CD14-positive monocyte (primary cell): ENCODE results near the gene PFDN1. TPM values are rescaled to one million over a fixed set of nuclear protein-coding genes. Genes with fewer than 3 reads are reported as not detected.

Experiments
- DNase-seq, 3 donors: peaks; one replicate each; pipeline ENCODE4 v3.0.0-alpha.2; 2011 to 2022
- H2AFZ ChIP-seq: 2 replicates; pipeline ENCODE4 v1.6.0; 2012; ENCODE audit warnings: mild to moderate bottlenecking, low read depth, low read length, inconsistent platforms; ENCODE audit not compliant: insufficient read depth, poor library complexity, severe bottlenecking
- H3K27ac ChIP-seq, 2 donors: 1 replicate in 1 of 2; 2 replicates in 1 of 2; pipeline ENCODE4 v1.5.1; 2012 to 2013; ENCODE audit warnings: low read length in 2 of 2, control low read depth in 1 of 2, inconsistent platforms in 1 of 2, low read depth in 1 of 2, mild to moderate bottlenecking in 1 of 2
- H3K27me3 ChIP-seq, 2 donors: one replicate each; pipeline versions ENCODE4 v1.6.0 to v1.6.1; 2011 to 2013; ENCODE audit warnings: low read length in 2 of 2; ENCODE audit not compliant: control insufficient read depth in 2 of 2, insufficient read depth in 2 of 2
- H3K36me3 ChIP-seq, 2 donors: replicated peaks in 1 of 2; 1 replicate in 1 of 2; 2 replicates in 1 of 2; pipeline versions ENCODE4 v1.5.1 to v1.6.1; 2012 to 2013; ENCODE audit warnings: low read length in 2 of 2, control low read depth in 1 of 2, inconsistent platforms in 1 of 2, mild to moderate bottlenecking in 1 of 2; ENCODE audit not compliant: insufficient read depth in 2 of 2, control insufficient read depth in 1 of 2
- H3K4me1 ChIP-seq, 2 donors: 1 replicate in 1 of 2; 2 replicates in 1 of 2; pipeline versions ENCODE4 v1.5.1 to v1.6.1; 2012 to 2013; ENCODE audit warnings: low read length in 2 of 2, control low read depth in 1 of 2, inconsistent platforms in 1 of 2, mild to moderate bottlenecking in 1 of 2, moderate library complexity in 1 of 2; ENCODE audit not compliant: insufficient read depth in 2 of 2, control insufficient read depth in 1 of 2
- H3K4me2 ChIP-seq: replicated peaks from 2 replicates; pipeline ENCODE3; 2012; ENCODE audit warnings: low read length, moderate library complexity, mild to moderate bottlenecking; ENCODE audit not compliant: poor library complexity, severe bottlenecking; ENCODE audit errors: extremely low read depth
- H3K4me3 ChIP-seq, 3 experiments: fragments of 200-600 bp in 1 of 3; sonication (generic) in 1 of 3; replicated peaks in 1 of 3; 1 replicate in 2 of 3; 2 replicates in 1 of 3; pipeline ENCODE4 v1.5.1; 2011 to 2013; ENCODE audit warnings: low read length in 3 of 3, mild to moderate bottlenecking in 3 of 3, control low read depth in 2 of 3, low read depth in 2 of 3, inconsistent platforms in 1 of 3, moderate library complexity in 1 of 3
- H3K79me2 ChIP-seq: 2 replicates; pipeline ENCODE4 v1.6.0; 2012; ENCODE audit warnings: mild to moderate bottlenecking, control low read depth, inconsistent platforms, low read length, moderate library complexity; ENCODE audit not compliant: insufficient read depth
- H3K9ac ChIP-seq: 2 replicates; pipeline ENCODE4 v1.6.0; 2017; ENCODE audit warnings: low read length, mild to moderate bottlenecking; ENCODE audit not compliant: insufficient read depth, poor library complexity, severe bottlenecking
- H3K9me3 ChIP-seq, 2 donors: replicated peaks in 1 of 2; 1 replicate in 1 of 2; 2 replicates in 1 of 2; pipeline versions ENCODE4 v1.5.1 to v1.6.1; 2012 to 2013; ENCODE audit warnings: low read length in 2 of 2, control low read depth in 1 of 2; ENCODE audit not compliant: control insufficient read depth in 1 of 2, insufficient read depth in 1 of 2
- H4K20me1 ChIP-seq: 2 replicates; pipeline ENCODE4 v1.6.0; 2012; ENCODE audit warnings: mild to moderate bottlenecking, low read length, control low read depth, moderate library complexity; ENCODE audit not compliant: insufficient read depth
- H3K27ac Mint-ChIP-seq, 7 donors: one replicate each; pipeline ENCODE4 v1.8.0; 2020; ENCODE audit warnings: mild to moderate bottlenecking in 7 of 7, mixed read lengths in 7 of 7, moderate library complexity in 6 of 7, inconsistent platforms in 2 of 7
- H3K27me3 Mint-ChIP-seq, 3 donors: one replicate each; pipeline ENCODE4 v1.8.0; 2021 to 2022; ENCODE audit warnings: low read depth in 3 of 3, mild to moderate bottlenecking in 3 of 3, mixed read lengths in 3 of 3, moderate library complexity in 3 of 3, inconsistent platforms in 1 of 3
- H3K36me3 Mint-ChIP-seq, 2 donors: one replicate each; pipeline ENCODE4 v1.8.0; 2020; ENCODE audit warnings: mixed read lengths in 2 of 2, inconsistent platforms in 1 of 2, mild to moderate bottlenecking in 1 of 2
- H3K4me1 Mint-ChIP-seq: one replicate; pipeline ENCODE4 v1.8.0; 2020; ENCODE audit warnings: mild to moderate bottlenecking, mixed read lengths
- H3K4me3 Mint-ChIP-seq, 2 donors: one replicate each; pipeline ENCODE4 v1.8.0; 2020; ENCODE audit warnings: mild to moderate bottlenecking in 2 of 2, mixed read lengths in 2 of 2, moderate library complexity in 1 of 2
- H3K9me3 Mint-ChIP-seq, 7 donors: one replicate each; pipeline ENCODE4 v1.8.0; 2020 to 2022; ENCODE audit warnings: mixed read lengths in 7 of 7, mild to moderate bottlenecking in 6 of 7, moderate library complexity in 6 of 7, inconsistent platforms in 2 of 7
- CTCF ChIP-seq: fragments of 200-600 bp; IDR thresholded peaks from one replicate; pipeline ENCODE4 v1.8.0; 2022; ENCODE audit warnings: antibody characterized with exemption, mild to moderate bottlenecking
- WGBS: methylation state at CpG from one replicate; pipeline ENCODE4 v1.1.5; 2013; ENCODE audit warnings: missing lambda C conversion rate; ENCODE audit not compliant: insufficient coverage; 5-methylcytosine and 5-hydroxymethylcytosine counted together
- intact Hi-C, 2 donors: fragments of 100-400 bp; cut with micrococcal nuclease; formaldehyde crosslinking; loops; one replicate each; pipeline versions ENCODE4 v1.15.0 to v1.15.1; 2023
- polyA plus RNA-seq, 3 donors: library from polyadenylated mRNA; depleted of rRNA in 1 of 3; unstranded in 2 of 3; stranded (reverse) in 1 of 3; fragments of 300-500 nt in 2 of 3; fragments of >200 nt in 1 of 3; fragmentation: Illumina TruSeq in 2 of 3; gene quantifications; 1 replicate in 2 of 3; 2 replicates in 1 of 3; pipeline ENCODE4 v1.2.3, GENCODE V29; 2012 to 2021

The PFDN1 gene
- polyA plus RNA-seq, 3 donors = 44.7 to 105 (median 82.2) TPM

GRCh38 chr5:140287801-140288521 is 14.9 kb downstream of the PFDN1 start:
- Mint-ChIP-seq H3K4me3 (no peak overlapping the region), H3K27me3 (no peaks in the 10 kb centered on the region)
- intact Hi-C loops = loop anchor here in 1 of 2 donors (5.0 kb wide), 1 partner anchor 46 kb away; no protein-coding TSS in a partner anchor

DNA sequence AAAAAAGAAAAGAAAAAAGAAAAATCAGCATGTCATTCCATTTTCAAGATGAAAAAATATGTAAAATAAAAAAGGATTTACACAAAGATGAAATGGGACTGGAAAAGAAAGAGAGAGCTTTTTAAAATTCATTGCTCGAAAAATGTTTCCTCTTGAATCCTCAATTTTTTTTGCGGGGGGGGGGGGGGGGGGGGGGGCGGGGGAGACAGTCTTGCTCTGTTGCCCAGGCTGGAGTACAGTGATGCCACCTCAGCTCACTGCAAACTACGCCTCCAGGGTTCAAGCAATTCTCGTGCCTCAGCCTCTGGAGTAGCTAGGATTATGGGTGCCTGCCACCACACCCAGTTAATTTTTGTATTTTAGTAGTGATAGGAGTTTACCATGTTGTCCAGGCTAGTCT is 16.5 kb downstream of the PFDN1 start:
- intact Hi-C loops = loop anchor here in 1 of 2 donors (5.0 kb wide), 1 partner anchor 44 kb away; no protein-coding TSS in a partner anchor
- no peak overlapping the region for H3K4me2 ChIP-seq
- H3K4me1 ChIP-seq = peaks cover 20 to 22% of the 10 kb centered on the region in 2 donors
- Mint-ChIP-seq H3K27me3 (no peaks in the 10 kb centered on the region), H3K9me3 (no peaks in the 10 kb centered on the region), H3K36me3 (peaks cover 4 to 15% of the 10 kb centered on the region in 2 donors), H3K4me1 (peaks cover 22% of the 10 kb centered on the region), H3K4me3 (no peak overlapping the region), H3K27ac (no peak overlapping the region)
- no peak overlapping the region for H3K27ac ChIP-seq
- H3K9me3 ChIP-seq = no peaks in the 10 kb centered on the region
- no peak for TF ChIP-seq CTCF
- WGBS = no CpG with 5 or more reads among the region's 5 CpGs
- H3K4me3 ChIP-seq = no peak overlapping the region
- no peak overlapping the region for H3K9ac ChIP-seq
- H3K27me3 ChIP-seq = no peaks in the 10 kb centered on the region
- peaks cover 91% of the 10 kb centered on the region for H3K79me2 ChIP-seq
- no peaks in the 10 kb centered on the region for H4K20me1 ChIP-seq
- DNase-seq = no peak
- no peak overlapping the region for H2AFZ ChIP-seq
- H3K36me3 ChIP-seq = peaks cover 0 to 8% of the 10 kb centered on the region in 2 donors

More at GRCh38 chr5:140287801-140288521, 14.9 kb downstream of the PFDN1 start:
- H3K4me1 ChIP-seq = peaks cover 20 to 22% of the 10 kb centered on the region in 2 donors
- no peak for DNase-seq
- H3K27ac Mint-ChIP-seq = peak overlapping the region in 1 of 7 donors; percentile 19
- no peaks in the 10 kb centered on the region for H3K27me3 ChIP-seq
- H3K9ac ChIP-seq = no peak overlapping the region
- no peaks in the 10 kb centered on the region for H3K9me3 ChIP-seq
- no peak overlapping the region for H3K4me3 ChIP-seq
- H3K79me2 ChIP-seq = peaks cover 91% of the 10 kb centered on the region
- no peak overlapping the region for H3K27ac ChIP-seq
- H3K4me2 ChIP-seq = no peak overlapping the region
- H3K4me1 Mint-ChIP-seq = peaks cover 24% of the 10 kb centered on the region
- WGBS = no CpG with 5 or more reads among the region's 7 CpGs
- peaks cover 0 to 13% of the 10 kb centered on the region in 2 donors for H3K36me3 ChIP-seq
- no peaks in the 10 kb centered on the region for H4K20me1 ChIP-seq
- TF ChIP-seq CTCF = no peak
- H3K9me3 Mint-ChIP-seq = no peaks in the 10 kb centered on the region
- H3K36me3 Mint-ChIP-seq = peaks cover 7 to 15% of the 10 kb centered on the region in 2 donors
- no peak overlapping the region for H2AFZ ChIP-seq
